Fibroblast of mammary gland (primary cell): ENCODE results near the gene MAP2.

Source experiments
- DNase-seq: peaks from one replicate; pipeline ENCODE4 v3.0.0-alpha.2; 2010; ENCODE audit warnings: low read depth
- H3K4me3 ChIP-seq: 2 replicates; pipeline ENCODE4 v1.5.1; 2011; ENCODE audit warnings: low read depth, mild to moderate bottlenecking, low read length, moderate library complexity; ENCODE audit not compliant: control insufficient read depth
- TF ChIP-seq, protein P1 (sequence below): conservative IDR thresholded peaks from 2 replicates; pipeline ENCODE4 v1.5.1; 2011; ENCODE audit warnings: low read depth, low read length, inconsistent platforms; ENCODE audit not compliant: control insufficient read depth, insufficient read depth

MAP2 gene

GRCh38 chr2:209602259-209602658, 178.4 kb downstream of the MAP2 start:
- no peak for DNase-seq
- TF ChIP-seq, protein P1, sequence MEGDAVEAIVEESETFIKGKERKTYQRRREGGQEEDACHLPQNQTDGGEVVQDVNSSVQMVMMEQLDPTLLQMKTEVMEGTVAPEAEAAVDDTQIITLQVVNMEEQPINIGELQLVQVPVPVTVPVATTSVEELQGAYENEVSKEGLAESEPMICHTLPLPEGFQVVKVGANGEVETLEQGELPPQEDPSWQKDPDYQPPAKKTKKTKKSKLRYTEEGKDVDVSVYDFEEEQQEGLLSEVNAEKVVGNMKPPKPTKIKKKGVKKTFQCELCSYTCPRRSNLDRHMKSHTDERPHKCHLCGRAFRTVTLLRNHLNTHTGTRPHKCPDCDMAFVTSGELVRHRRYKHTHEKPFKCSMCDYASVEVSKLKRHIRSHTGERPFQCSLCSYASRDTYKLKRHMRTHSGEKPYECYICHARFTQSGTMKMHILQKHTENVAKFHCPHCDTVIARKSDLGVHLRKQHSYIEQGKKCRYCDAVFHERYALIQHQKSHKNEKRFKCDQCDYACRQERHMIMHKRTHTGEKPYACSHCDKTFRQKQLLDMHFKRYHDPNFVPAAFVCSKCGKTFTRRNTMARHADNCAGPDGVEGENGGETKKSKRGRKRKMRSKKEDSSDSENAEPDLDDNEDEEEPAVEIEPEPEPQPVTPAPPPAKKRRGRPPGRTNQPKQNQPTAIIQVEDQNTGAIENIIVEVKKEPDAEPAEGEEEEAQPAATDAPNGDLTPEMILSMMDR: no peak
- H3K4me3 ChIP-seq: no peak overlapping the region

- DNase-seq: no peak
- TF ChIP-seq, protein P1: no peak
- no peak overlapping the region for H3K4me3 ChIP-seq
These were observed 185.7 kb downstream of the MAP2 start for GRCh38 chr2:209609531-209609930.

GRCh38 chr2:209610631-209611030, 186.8 kb downstream of the MAP2 start:
- DNase-seq: no peak
- TF ChIP-seq, protein P1: no peak
- no peak overlapping the region for H3K4me3 ChIP-seq

- TF ChIP-seq, protein P1: no peak
- H3K4me3 ChIP-seq: no peak overlapping the region
- no peak for DNase-seq
These were observed 189.9 kb downstream of the MAP2 start for GRCh38 chr2:209613649-209614305.

- TF ChIP-seq, protein P1: no peak
- no peak overlapping the region for H3K4me3 ChIP-seq
- no peak for DNase-seq
These were observed 191.0 kb downstream of the MAP2 start for GRCh38 chr2:209614690-209615369.

GRCh38 chr2:209619782-209620181, 195.9 kb downstream of the MAP2 start:
- TF ChIP-seq, protein P1: no peak
- no peak overlapping the region for H3K4me3 ChIP-seq
- DNase-seq: peak; percentile 40
